ENCODE data around the gene POU2F1.
"Not testable (repeated sequence)": the region's sequence is repeated elsewhere in the genome, so short reads cannot be mapped to it uniquely, and the experiment has no call there.

POU2F1 gene

DNA sequence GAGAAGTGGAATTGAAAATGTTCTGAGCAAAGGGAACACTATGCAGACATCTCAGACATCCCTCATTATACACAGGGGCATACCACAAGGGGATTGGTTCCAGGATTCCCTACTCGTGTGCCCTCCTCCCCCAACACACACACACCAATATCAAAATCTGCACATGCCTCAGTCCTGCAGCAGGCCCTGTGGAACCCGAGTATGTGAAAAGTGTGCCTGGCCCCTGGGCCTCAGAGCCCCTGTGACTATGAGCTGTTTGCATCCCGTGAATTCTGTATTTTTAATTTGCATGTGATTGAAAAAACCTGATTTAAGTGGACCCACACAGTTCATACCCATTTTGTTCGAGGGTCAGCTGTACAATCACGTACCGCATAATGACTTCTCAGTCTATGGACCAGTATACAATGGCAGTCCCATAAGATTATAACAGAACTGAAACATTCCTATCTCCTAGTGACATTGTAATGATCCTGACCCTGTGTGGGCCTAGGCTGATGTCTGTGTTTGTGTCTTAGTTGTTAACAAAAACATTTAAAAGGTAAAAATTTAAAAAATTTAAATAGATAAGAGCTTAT is 11.3 kb downstream of the POU2F1 start:
- no peak for DNase-seq (ENCODE audit: low spot score)

DNA sequence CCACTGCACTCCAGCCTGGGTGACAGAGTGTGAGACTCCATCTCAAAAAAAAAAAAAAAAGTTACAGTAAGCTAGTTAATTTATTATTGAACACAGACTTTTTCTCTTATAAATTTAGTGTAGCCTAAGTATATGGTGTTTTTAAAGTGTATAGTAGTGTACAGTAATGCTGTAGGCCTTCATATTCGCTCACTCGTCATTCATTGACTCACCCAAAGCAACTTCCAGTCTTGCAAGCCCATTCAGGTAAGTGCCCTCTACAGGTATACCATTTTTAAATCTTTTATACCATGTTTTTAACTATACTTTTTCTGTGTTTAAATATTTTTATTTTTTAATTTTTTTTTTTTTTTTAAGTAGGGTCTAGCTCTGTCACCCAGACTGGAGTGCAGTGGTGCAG is 12.1 kb downstream of the POU2F1 start:
- DNase-seq (ENCODE audit: low spot score), result no peak

DNA sequence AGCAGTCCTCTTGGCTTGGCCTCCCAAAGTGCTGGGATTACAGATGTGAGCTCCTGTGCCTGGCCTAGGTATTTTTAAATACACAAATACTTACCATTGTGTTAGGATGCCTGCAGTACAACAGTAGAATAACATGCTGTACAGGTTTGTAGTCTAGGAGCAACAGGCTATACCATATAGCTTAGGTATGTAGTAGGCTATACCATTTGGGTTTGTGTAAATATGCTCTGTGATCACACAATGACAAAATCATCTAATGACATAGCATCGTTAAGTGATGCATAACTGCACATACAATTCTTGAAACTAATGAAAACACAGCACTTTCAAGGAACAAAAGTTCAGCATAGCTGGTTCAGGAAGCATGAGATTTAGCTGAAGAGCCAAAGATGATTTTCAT is 12.7 kb downstream of the POU2F1 start:
- DNase-seq (ENCODE audit: low spot score), result no peak

DNA sequence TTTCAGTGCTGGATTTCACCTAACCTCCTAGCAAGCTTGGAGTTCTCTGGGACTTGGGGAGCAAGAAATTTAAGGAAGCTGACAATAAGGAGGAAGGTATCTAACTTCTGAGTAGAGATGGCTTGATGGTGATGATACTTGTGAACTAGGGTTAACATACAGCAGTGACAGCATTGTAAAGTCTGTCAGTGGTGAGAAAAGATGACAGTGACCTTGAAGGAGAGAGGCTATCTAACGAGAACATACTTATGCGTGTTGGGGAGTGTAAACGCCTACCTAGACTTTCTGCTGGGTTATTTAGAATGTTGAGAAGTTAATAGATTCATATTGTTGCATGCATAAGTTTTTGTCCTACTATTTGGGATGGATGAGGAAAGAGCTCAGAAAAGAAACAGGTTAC is 16.3 kb downstream of the POU2F1 start:
- DNase-seq (ENCODE audit: low spot score), result no peak

DNA sequence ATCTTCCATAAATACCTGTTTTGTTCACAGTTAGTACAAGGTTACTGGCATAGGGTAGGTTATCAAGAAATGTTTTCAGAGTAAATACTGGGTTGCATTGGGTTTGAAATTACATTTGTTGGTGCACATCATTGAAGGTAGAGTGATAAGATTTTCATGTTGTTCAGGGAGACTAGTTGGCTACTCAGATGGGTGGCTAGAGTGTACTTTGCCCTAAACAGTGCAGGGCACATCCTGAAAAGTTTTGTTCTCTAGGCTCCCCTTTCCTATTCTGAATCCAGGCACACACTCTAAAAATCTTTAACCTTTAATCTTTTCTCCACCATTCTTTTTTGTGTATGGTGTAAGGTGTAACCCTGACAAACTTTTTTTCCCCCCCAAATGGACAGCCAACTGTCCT is 18.0 kb downstream of the POU2F1 start:
- no peak for DNase-seq (ENCODE audit: low spot score)

DNA sequence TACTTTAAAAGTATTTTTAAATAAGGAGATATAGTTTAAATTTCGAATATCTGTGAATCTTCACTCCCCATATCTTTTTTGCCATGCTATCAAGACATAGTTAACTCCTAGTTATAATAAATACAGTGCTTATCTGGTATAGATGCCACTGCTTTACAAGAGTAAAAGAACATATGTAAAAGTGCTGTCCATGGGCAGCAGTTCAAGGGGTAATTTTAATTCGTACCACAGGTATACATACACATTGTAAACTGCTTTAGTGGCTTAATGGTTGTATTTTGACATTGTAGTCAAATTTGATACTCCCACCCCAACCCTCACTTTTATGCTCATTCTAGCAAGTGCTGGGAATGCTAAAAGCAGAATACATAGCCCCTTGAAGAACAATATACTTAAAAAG is 18.6 kb downstream of the POU2F1 start:
- DNase-seq (ENCODE audit: low spot score), result no peak

DNA sequence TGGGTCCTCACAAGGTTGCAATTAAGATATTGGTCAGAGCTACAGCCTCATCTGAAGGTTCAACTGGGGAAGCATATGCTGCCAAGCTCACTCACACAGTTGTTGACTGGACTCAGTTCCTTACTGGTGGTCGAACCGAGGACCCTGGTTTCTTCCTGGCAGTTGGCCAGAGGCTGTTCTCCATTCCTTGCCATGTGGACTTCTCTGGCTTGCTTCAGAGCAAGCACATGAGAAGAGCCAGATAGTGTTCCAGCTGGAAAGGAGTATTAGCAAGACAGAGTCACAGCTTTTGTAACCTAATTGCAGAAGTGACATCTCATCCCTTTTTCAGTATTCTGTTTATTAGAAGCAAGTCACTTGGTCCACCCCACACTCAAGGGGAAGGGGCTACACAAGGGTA is 23.6 kb downstream of the POU2F1 start:
- DNase-seq (ENCODE audit: low spot score), result no peak

DNA sequence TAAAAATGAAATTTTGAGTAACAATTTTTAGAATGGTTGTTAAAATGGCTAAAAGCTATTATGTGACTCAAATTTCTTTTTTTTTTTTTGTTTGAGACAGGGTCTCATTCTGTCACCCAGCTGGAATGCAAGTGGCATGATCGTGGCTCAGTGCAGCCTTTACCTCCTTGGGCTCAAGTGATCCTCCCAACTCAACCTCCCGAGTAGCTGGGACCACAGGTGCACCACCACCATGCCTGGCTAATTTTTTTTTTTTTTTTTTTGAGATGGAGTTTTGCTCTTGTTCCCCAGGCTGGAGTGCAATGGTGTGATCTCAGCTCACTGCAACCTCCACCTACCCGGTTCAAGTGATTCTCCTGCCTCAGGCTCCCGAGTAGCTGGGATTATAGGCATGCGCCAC is 24.5 kb downstream of the POU2F1 start:
- DNase-seq (ENCODE audit: low spot score), result not testable (repeated sequence)

DNA sequence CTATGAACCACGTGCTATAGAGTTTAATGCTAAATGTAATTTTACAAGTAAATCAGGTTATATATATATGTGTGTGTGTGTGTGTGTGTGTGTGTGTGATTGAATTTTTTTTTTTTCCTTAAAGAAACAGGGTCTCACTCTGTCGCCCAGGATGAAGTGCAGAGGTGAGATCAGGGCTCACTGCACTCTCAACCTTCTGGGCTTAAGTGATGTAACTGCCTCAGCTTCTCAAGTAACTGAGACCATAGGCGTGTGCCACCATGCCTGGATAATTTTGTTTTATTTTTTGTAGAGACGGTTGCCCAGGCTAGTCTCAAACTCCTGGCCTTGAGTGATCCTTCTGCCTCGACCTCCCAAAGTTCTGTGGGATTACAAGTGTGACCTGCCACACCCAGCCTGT is 26.3 kb downstream of the POU2F1 start:
- no peak for DNase-seq (ENCODE audit: low spot score)

DNA sequence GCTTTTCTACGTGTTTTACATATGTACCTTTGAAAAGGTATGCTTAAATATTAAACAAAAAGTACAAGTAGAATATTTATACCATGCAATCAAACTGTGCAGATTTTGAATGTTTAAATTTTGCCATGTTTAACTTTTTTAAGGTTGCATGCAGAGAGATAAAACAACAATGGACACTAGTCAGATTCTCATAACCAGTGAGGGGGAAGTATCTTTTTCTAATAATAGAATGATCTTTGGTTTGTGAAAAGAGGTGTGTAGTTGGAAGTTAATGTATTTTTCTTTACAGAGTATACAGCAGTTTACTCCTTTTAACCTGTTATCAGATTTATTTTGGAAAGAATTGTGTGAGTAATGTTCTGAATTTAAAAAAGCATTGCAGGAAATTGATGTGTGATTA is 27.1 kb downstream of the POU2F1 start:
- DNase-seq (ENCODE audit: low spot score), result no peak

DNA sequence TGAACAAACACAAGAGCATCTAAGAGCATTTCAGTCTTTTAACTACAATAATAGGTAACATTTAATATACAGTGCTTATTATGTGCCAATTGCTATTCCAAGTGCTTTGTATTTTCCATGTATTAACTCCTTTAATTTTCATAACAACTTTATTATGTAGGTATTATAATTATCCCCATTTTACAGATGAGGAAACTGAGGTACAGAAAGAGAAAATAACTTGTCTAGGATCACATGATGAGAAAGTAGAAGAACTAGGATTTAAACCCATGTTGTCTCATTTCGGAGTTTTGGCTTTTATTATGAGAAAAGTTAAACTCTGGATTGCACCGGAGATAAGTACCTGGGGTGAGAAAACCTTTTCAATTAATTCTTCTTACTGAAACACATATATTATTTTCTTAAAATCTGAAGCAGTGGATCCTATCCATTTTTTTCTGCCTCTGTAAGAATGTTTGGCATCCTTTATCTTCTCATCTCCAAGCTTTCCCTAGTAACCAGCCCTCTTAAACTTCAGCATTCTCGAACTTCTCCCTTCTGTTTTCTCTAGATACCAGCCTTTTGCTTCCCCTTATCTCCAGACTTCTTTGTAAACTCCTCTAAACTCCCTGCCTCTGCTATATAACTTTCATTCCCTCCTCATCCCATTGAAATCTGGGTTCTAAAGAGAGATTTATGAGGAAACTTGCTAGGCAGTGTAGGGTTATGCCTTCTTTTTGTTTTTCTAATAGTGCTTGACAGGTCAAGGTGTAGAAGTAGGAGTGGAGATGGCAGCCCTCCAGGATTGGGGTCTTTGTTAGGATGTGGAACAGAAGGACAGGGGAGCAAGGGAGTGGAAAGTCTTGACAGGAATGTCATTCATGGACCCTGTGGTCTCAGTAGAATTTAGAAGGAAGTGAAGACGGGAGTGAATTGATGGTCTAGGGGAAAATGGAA is 28.3 kb downstream of the POU2F1 start:
- no peak for DNase-seq (ENCODE audit: low spot score)

DNA sequence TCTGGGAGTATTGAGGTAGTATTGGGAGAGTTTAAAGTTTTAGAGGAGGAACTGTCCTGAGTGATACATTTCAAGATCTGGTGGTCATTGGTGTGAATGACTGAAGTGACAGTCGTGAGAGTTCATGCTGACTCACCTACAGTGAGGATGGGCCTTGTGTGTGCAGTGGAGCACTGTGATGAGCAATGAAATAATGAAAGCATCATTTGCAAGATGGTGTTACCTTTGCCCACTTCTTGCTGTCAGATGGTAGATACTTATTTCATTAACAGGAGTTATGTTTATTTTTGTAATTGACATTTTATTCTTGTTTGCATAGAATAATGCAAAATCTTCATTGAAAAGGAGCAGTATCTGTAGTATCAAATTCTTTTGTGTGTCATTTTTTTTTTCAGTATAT is 29.0 kb downstream of the POU2F1 start:
- no peak for DNase-seq (ENCODE audit: low spot score)

DNA sequence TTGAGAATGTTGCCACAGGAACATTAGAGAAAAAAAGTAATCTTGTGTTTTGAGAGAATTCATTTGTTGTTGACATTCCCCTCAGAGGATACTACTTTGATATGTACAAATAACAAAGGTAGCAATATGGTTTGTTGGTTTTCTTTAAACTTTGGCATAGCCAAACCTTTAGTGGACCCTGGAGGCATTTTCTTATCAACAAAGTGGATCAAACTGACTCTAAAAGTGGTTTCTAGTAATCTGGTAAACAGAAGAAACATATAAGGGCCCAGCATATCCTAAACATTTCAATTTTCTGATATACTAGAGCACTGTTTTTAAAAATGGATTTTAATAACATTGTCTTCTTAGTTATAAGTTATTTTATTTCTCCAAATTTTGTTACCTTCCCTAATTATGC is 29.8 kb downstream of the POU2F1 start:
- DNase-seq (ENCODE audit: low spot score), result no peak

DNA sequence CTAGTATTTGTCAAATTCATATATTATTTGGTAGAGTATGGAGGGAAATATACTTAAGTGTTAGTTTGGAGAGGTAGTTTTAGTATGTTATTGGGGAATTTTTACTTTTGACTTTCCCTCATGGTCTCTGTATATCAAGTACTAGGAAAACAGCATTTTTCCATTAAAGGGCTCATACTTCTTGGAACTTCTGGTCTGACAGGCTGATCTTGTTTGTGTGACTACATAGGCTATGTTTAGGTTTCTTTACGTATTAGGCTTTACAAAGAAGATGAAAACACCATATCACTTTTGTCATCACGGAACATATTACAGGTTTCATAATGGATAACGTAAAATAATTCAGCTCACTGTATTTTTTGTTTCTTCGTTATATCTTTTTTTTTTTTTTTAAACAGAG is 30.8 kb downstream of the POU2F1 start:
- no peak for DNase-seq (ENCODE audit: low spot score)

DNA sequence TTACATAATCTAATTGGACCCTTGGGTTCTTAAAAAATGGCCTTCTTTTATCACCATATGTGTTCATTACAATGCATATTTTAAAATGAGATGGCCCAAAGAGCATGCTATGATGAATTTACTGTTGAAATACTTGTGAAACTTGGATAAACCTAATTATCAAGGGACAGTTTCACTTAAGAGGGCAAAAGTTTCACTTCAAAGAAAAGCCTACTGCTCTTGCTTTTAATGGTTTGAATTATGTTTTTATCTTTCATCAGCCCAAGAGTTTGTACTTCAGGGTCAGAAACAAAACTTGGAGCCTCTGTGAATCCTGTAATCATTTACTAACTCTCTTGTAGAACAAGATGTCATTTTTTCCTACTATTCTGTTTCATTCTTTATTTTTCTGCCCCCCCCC is 32.3 kb downstream of the POU2F1 start:
- no peak for DNase-seq (ENCODE audit: low spot score)

DNA sequence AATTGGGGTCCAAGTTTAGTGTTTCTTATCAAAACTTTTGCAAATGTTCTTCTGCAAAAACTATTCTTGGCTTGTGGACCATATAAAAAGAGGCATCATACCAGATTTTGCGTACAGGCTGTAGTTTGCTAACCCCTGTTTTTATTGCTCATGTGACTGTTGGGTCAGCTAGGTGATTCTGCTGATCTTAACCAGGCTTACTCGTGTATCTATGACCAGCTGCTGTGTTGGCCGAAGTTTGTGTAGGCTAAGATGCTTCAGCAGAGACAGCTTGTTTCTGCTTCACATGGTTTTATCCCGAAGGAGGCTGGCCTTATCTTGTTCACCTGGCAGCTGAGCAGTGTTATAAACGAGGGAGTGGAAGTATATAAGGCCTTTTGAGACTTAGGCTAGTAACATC is 38.2 kb downstream of the POU2F1 start:
- DNase-seq (ENCODE audit: low spot score), result no peak

DNA sequence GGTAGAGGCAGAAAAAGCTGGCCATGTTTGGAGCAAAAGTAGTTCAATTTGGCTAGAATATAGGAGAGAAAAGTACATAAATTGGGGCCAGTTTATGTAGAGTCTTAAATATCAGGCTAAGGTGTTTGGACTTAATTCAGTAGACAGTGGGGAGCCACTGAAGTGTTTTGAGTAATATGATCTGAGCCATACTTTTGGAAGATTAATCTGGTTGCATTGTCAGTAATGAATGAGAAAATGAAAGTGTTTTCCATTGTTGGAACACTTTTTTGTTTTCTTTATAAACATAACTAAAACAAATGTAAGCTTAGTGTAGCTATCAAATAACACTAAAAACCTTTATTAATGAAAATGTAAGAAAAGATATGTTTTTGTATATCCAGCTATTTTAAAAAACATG is 42.1 kb downstream of the POU2F1 start:
- DNase-seq (ENCODE audit: low spot score), result no peak

DNA sequence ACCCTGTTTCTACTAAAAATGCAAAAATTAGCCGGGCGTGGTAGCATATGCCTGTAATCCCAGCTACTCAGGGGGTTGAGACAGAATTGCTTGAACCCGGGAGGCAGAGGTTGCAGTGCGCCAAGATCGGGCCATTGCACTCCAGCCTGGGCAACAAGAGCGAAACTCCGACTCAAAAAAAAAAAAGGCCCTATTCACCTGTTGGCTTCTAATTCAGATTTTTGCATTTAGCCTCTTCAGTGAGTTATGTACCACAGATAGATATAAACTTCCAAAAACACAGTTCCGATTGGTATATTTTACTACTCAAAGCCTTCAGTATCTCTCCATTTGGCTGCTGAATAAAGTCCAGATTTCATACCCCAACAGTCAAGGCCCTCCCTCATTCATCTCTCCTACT is 42.7 kb downstream of the POU2F1 start:
- no peak for DNase-seq (ENCODE audit: low spot score)

DNA sequence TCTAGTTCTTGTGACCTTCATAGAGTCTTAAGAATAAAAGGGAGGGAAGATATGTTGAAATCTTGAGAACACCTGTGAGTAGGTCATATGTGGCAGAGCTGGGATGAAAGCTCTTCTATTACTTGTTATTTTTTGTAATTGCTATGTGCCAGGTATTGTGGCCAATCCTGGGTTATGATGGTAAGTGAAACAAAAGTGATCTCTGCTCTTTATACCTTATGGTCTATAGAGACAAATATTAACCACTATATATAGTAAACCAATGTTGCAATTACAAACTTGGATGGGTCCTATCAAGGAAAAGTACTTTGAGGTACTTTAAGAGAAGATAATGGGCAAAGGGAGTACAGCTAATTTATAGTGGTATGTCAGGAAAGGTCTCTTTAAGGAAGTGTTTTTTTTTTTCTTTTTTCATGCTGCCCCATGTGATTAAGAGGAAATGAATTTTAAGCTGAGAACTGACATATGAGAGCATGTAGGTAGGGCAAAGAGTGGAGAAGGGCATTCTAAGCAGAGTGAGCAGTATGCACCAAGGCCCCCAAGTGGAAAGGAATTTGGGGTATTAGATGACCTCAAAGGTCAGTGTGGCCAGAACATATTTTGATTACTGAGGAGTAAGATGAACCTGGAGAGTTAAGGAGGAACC is 43.3 kb downstream of the POU2F1 start:
- DNase-seq (ENCODE audit: low spot score), result no peak

DNA sequence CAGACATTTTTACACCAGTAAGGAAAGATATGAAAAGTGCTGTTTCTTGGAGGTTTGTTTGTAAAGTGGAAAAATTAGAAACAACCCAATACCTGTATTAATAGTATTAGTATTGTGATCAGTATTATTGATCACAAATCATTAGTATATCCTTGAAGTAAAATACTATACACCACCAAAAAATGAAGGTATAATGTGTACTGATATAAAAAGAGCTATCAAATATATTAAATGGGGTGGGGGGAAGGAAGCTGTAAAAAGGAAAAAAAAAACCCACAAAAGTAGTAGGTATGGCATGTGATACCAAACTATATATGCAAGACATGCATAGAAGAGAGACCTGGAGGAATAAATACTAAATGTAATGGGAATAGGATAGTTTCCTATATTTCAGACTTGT is 46.3 kb downstream of the POU2F1 start:
- DNase-seq (ENCODE audit: low spot score), result no peak

DNA sequence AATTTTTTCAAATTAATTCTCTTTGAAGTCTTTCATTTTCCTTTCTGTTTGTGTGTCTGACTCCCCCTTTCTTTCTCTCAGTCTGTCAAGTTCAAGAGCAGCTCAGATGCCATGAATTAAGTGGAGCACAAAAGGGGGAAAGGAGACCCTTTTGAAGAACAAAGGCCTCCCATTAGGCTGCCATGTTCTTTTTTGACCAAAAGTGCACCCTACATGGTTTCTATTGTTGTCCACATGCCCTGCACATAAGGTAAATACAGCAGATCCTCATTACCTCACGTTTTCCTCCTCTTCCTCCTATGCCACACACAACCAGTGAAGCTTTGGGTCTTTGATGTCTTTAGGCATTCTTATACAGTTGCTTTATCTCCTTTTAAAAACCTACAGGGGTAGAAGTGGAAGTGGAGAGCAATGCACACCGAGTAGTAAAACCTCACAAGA is 47.7 kb downstream of the POU2F1 start:
- DNase-seq (ENCODE audit: low spot score), result no peak

DNA sequence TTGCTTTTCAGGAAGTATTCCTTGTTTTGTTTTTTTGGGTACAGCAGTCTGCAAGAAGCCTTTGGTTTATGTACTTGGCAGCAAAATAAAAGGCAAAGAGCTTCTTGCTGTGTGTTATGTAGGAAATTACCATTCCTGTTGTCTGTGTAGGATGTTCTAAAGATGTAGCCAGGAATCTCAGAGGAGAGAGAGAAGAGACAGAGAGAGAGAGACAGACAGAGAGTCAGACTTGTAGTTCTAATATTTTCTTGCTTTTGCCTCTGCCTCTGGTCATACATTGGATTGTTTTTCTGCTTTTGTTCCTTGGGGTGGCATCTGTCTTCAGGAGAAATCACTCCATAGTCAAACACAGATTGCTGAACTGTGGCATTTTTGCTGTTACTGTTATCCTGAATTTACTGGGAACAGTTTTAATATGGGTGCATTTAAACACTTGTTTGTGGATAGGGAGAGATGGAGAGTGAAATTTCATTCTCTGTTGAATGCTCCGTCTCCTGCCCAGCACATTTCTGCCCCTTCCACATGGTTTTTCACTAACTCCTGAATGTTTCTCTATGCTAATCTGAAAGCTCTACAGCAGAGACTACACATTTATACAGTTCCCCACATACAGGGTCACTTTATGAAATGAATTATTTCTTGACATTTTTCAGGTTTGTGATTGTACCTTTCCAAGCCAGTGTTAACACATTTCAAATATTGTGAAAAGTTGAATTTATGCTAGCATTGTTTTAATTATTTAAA is 49.8 kb downstream of the POU2F1 start:
- no peak for DNase-seq (ENCODE audit: low spot score)
